ENCODE results near the gene ARRB1. TPM values are rescaled to one million over a fixed set of nuclear protein-coding genes. Genes with fewer than 3 reads are reported as not detected.

Gene ARRB1
- total RNA-seq, 1 experiment from 2014 or later = 219 TPM

- ChIA-PET CTCF (no interaction called here), POLR2A (interaction anchor here (0.5 to 0.6 kb wide), 2 partner anchors 9 to 22 kb away, joined by 3 read pairs; no protein-coding TSS in a partner anchor)
- Histone ChIP-seq H3K27ac (ENCODE audit: low read length) (peak overlapping the region; percentile 96), H3K36me3 (ENCODE audit: control insufficient read depth, insufficient read depth, low read length) (no peaks in the 10 kb centered on the region; the same call in 1 of the 2 replicates), H3K4me3 (ENCODE audit: low read depth in 2 of 2, low read length in 2 of 2) (peak overlapping the region; percentile 60 to 85), H3K27me3 (ENCODE audit: control insufficient read depth, insufficient read depth, low read length) (no peaks in the 10 kb centered on the region), H3K4me1 (ENCODE audit: control insufficient read depth, insufficient read depth, low read length) (peaks cover 70% of the 10 kb centered on the region), H3K9me3 (ENCODE audit: control insufficient read depth, insufficient read depth, low read depth, low read length) (no peaks in the 10 kb centered on the region)
- DNase-seq (ENCODE audit: low read depth, low spot score) (no peak), ATAC-seq (no peak)
- BruUV-seq (replicated peaks) = no TSS peak
- in situ Hi-C loops (cut with HindIII; ENCODE audit: low pct_unique_long_range_greater_than_20kb, low sequenced_read_pairs) (no loop called here), intact Hi-C loops (cut with micrococcal nuclease; ENCODE audit: unreplicated experiment) (no loop called here)
- TF ChIP-seq TCF7L2 (IDR thresholded peaks at IDR 0.05; ENCODE audit: low read depth, low read length) (no peak), SIN3A (IDR thresholded peaks at IDR 0.05; ENCODE audit: borderline replicate concordance, insufficient read depth, low read depth, low read length) (no peak), POLR2AphosphoS5 (IDR thresholded peaks at IDR 0.05; ENCODE audit: low read depth, low read length) (no peak), CTCF (IDR thresholded peaks at IDR 0.05) (no peak), REST (IDR thresholded peaks at IDR 0.05; ENCODE audit: insufficient read depth in 1 of 2, low read depth in 2 of 2, low read length in 1 of 2) (no peak)
Measured at GRCh38 chr11:75349521-75350116, 1.8 kb downstream of the ARRB1 start.

- no peak for TF ChIP-seq CTCF (IDR thresholded peaks at IDR 0.05)
- TF ChIP-seq REST (IDR thresholded peaks at IDR 0.05; ENCODE audit: insufficient read depth in 1 of 2, low read depth in 2 of 2, low read length in 1 of 2) = no peak
- TF ChIP-seq TCF7L2 (IDR thresholded peaks at IDR 0.05; ENCODE audit: low read depth, low read length) = no peak
- TF ChIP-seq SIN3A (IDR thresholded peaks at IDR 0.05; ENCODE audit: borderline replicate concordance, insufficient read depth, low read depth, low read length) = no peak
- no peak for TF ChIP-seq POLR2AphosphoS5 (IDR thresholded peaks at IDR 0.05; ENCODE audit: low read depth, low read length)
- BruUV-seq (replicated peaks) = no TSS peak
- ChIA-PET CTCF (interaction anchor here (0.6 kb wide), 1 partner anchor 247 kb away, joined by 4 read pairs; no protein-coding TSS in a partner anchor), POLR2A (no interaction called here)
- Histone ChIP-seq H3K27me3 (ENCODE audit: control insufficient read depth, insufficient read depth, low read length) (no peaks in the 10 kb centered on the region), H3K9me3 (ENCODE audit: control insufficient read depth, insufficient read depth, low read depth, low read length) (no peaks in the 10 kb centered on the region), H3K4me3 (ENCODE audit: low read depth in 2 of 2, low read length in 2 of 2) (peak overlapping the region in 1 of 2 experiments; percentile 85; a peak in 1 of 4 replicates), H3K36me3 (ENCODE audit: control insufficient read depth, insufficient read depth, low read length) (no peaks in the 10 kb centered on the region; the same call in 1 of the 2 replicates), H3K27ac (ENCODE audit: low read length) (peak overlapping the region; percentile 96), H3K4me1 (ENCODE audit: control insufficient read depth, insufficient read depth, low read length) (peaks cover 85% of the 10 kb centered on the region)
- in situ Hi-C loops (cut with HindIII; ENCODE audit: low pct_unique_long_range_greater_than_20kb, low sequenced_read_pairs) (no loop called here), intact Hi-C loops (cut with micrococcal nuclease; ENCODE audit: unreplicated experiment) (no loop called here)
- ATAC-seq = no peak
- no peak for DNase-seq (ENCODE audit: low read depth, low spot score)
Measured at GRCh38 chr11:75347781-75348566, 3.5 kb downstream of the ARRB1 start.
